Astrocyte (in vitro differentiated cells and primary cell): ENCODE measurements around the gene TRMT44. TPM values are rescaled to one million over a fixed set of nuclear protein-coding genes. Genes with fewer than 3 reads are reported as not detected.

Experiments used
- DNase-seq: peaks from one replicate; pipeline ENCODE4 v3.0.0-alpha.2; 2010; ENCODE audit warnings: low read depth
- FAIRE-seq: peaks from 2 replicates; lab custom pipeline; 2011; peaks lifted over from hg19 to GRCh38; lab: Jason Lieb, UNC
- H2AFZ ChIP-seq: 2 replicates; pipeline ENCODE4 v1.6.0; 2012; ENCODE audit warnings: low read depth, low read length, inconsistent platforms
- H3K27ac ChIP-seq: 2 replicates; pipeline ENCODE4 v1.5.1; 2011; ENCODE audit warnings: low read depth, low read length, inconsistent platforms
- H3K27me3 ChIP-seq: 2 replicates; pipeline ENCODE4 v1.6.0; 2011; ENCODE audit warnings: low read length, inconsistent platforms; ENCODE audit not compliant: insufficient read depth
- H3K36me3 ChIP-seq: 2 replicates; pipeline ENCODE4 v1.5.1; 2011; ENCODE audit warnings: low read length, inconsistent platforms; ENCODE audit not compliant: insufficient read depth
- H3K4me1 ChIP-seq: 2 replicates; pipeline ENCODE4 v1.5.1; 2011; ENCODE audit warnings: low read length, inconsistent platforms; ENCODE audit not compliant: insufficient read depth
- H3K4me2 ChIP-seq: 2 replicates; pipeline ENCODE4 v1.6.0; 2012; ENCODE audit warnings: low read length, inconsistent platforms
- H3K4me3 ChIP-seq: 2 replicates; pipeline ENCODE4 v1.5.1; 2011; ENCODE audit warnings: low read depth, mild to moderate bottlenecking, low read length, inconsistent platforms; ENCODE audit not compliant: insufficient read depth
- H3K79me2 ChIP-seq: 2 replicates; pipeline ENCODE4 v1.6.0; 2012; ENCODE audit warnings: mild to moderate bottlenecking, low read length, inconsistent platforms; ENCODE audit not compliant: insufficient read depth
- H3K9ac ChIP-seq: 2 replicates; pipeline ENCODE4 v1.6.0; 2012; ENCODE audit warnings: mild to moderate bottlenecking, low read length, inconsistent platforms
- H3K9me3 ChIP-seq: 2 replicates; pipeline ENCODE4 v1.5.1; 2012; ENCODE audit warnings: low read depth, mild to moderate bottlenecking, low read length, inconsistent platforms; ENCODE audit not compliant: insufficient read depth
- H4K20me1 ChIP-seq: 2 replicates; pipeline ENCODE4 v1.6.0; 2012; ENCODE audit warnings: low read length, inconsistent platforms; ENCODE audit not compliant: insufficient read depth
- H3K27ac Mint-ChIP-seq: one replicate; pipeline ENCODE4 v1.8.0; 2021; ENCODE audit warnings: mild to moderate bottlenecking, mixed read lengths; ENCODE audit not compliant: unreplicated experiment
- H3K27me3 Mint-ChIP-seq: one replicate; pipeline ENCODE4 v1.8.0; 2021; ENCODE audit warnings: low read depth, mixed read lengths; ENCODE audit not compliant: unreplicated experiment
- H3K36me3 Mint-ChIP-seq: one replicate; pipeline ENCODE4 v1.8.0; 2021; ENCODE audit warnings: low read depth, mixed read lengths; ENCODE audit not compliant: unreplicated experiment
- H3K4me1 Mint-ChIP-seq: one replicate; pipeline ENCODE4 v1.8.0; 2021; ENCODE audit warnings: low read depth, mixed read lengths; ENCODE audit not compliant: unreplicated experiment
- H3K4me3 Mint-ChIP-seq: one replicate; pipeline ENCODE4 v1.8.0; 2021; ENCODE audit warnings: mild to moderate bottlenecking, moderate library complexity, mixed read lengths; ENCODE audit not compliant: unreplicated experiment
- H3K9me3 Mint-ChIP-seq: one replicate; pipeline ENCODE4 v1.8.0; 2021; ENCODE audit warnings: mild to moderate bottlenecking, mixed read lengths; ENCODE audit not compliant: unreplicated experiment
- EZH2 ChIP-seq: IDR thresholded peaks from 2 replicates; pipeline ENCODE4 v1.6.1; 2012; ENCODE audit warnings: mild to moderate bottlenecking, low read length, inconsistent platforms; ENCODE audit not compliant: insufficient read depth
- total RNA-seq: library from RNA; stranded (reverse); gene quantifications from 2 replicates; pipeline ENCODE4 v1.2.1, GENCODE V29; 2021
- TF ChIP-seq, protein P1 (sequence below): IDR thresholded peaks from 2 replicates; pipeline ENCODE4 v1.5.1; 2011; ENCODE audit warnings: low read depth, mild to moderate bottlenecking, inconsistent platforms, low read length, moderate library complexity; ENCODE audit not compliant: insufficient read depth

TRMT44 gene
- total RNA-seq, 1 donor from 2014 or later: 18.0 TPM

DNA sequence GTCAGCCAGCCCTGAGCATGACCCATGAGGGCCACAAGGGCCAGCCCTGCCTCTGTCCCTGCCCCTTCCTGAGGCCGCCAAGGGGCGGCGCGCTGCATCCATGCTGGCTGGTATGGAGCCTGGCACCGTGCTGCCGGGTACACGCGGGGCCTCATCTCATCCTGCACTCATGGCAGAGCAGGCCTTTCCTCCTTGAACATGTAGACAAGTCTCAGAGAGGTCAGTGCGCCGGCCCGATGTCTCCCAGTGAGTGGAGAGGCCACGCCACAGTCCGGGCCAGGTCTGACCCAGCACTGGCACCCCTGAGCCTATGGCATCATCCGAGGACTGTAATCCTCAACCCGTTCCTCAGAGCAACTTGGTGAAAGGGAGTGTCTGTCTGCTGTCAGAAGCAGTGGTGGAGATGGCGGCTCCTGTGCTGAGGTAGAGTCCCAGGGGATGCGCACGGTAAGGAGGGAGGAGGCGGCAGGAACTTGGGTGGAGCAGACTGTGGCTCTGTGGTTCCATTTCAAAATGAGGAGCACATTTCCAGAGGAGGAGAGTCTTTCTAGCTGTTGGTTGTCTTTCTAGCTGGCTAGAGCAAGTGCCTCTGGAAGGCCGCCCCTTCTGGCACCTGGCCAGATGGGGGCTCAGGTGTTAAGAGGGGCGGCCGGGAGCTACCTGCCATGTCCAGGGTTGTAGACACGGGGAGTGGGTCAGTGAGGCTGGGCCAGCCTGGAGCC is 32.8 kb downstream of the TRMT44 start:
- no peak for TF ChIP-seq EZH2
- TF ChIP-seq, protein P1, sequence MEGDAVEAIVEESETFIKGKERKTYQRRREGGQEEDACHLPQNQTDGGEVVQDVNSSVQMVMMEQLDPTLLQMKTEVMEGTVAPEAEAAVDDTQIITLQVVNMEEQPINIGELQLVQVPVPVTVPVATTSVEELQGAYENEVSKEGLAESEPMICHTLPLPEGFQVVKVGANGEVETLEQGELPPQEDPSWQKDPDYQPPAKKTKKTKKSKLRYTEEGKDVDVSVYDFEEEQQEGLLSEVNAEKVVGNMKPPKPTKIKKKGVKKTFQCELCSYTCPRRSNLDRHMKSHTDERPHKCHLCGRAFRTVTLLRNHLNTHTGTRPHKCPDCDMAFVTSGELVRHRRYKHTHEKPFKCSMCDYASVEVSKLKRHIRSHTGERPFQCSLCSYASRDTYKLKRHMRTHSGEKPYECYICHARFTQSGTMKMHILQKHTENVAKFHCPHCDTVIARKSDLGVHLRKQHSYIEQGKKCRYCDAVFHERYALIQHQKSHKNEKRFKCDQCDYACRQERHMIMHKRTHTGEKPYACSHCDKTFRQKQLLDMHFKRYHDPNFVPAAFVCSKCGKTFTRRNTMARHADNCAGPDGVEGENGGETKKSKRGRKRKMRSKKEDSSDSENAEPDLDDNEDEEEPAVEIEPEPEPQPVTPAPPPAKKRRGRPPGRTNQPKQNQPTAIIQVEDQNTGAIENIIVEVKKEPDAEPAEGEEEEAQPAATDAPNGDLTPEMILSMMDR: no peak
- Histone ChIP-seq H3K9ac (peak overlapping the region; percentile 64), H2AFZ (no peak overlapping the region), H3K36me3 (peaks cover 4% of the 10 kb centered on the region), H3K4me3 (no peak overlapping the region), H3K27me3 (no peaks in the 10 kb centered on the region), H3K27ac (peak overlapping the region; percentile 74), H3K79me2 (no peaks in the 10 kb centered on the region), H3K4me2 (peak overlapping the region; percentile 67), H3K4me1 (peaks cover 25% of the 10 kb centered on the region), H3K9me3 (no peaks in the 10 kb centered on the region), H4K20me1 (peaks cover 41% of the 10 kb centered on the region)
- H3K36me3 Mint-ChIP-seq: peaks cover 14% of the 10 kb centered on the region
- no peaks in the 10 kb centered on the region for H3K9me3 Mint-ChIP-seq
- no peak for FAIRE-seq
- no peak overlapping the region for H3K4me3 Mint-ChIP-seq
- no peaks in the 10 kb centered on the region for H3K27me3 Mint-ChIP-seq
- peak overlapping the region; percentile 85 for H3K27ac Mint-ChIP-seq
- peaks cover 21% of the 10 kb centered on the region for H3K4me1 Mint-ChIP-seq
- DNase-seq: peak; percentile 20

DNA sequence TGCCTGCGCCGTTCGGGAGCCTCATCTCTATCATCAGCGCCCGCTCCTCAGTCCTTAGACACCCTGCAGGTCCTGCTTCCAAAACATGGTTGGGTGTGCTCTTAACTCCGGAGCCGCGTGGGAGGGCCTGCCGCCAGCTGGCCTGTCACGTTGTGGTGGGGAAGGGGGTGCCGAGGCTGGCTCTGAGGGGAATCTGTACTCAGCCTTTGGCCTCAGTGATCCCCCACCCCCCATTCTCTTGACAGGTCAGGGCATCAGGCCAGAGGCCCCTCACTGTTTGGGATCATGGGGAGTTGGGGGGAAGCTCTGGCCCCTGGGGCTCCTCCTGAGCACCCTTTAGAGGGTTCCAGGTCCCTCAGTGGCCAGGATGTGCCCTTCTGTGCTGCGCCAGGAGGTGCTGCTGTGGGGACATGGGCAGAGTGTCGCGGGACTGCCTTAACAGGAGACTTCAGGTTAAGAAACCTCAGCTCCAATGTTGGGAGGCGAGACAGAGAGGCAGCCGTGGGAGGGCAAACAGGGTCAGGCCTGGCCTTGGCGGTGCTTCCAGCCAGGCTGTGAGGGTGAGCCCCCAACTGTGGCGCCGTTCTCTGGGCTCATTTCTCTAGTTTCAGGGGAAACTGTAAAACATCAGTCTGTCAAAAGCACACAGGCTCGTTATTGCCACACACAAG is 33.5 kb downstream of the TRMT44 start:
- H3K79me2 ChIP-seq: no peaks in the 10 kb centered on the region
- H3K4me2 ChIP-seq: no peak overlapping the region
- H3K9me3 ChIP-seq: no peaks in the 10 kb centered on the region
- H3K27ac Mint-ChIP-seq: peak overlapping the region; percentile 53
- no peak overlapping the region for H3K9ac ChIP-seq
- no peak overlapping the region for H3K4me3 ChIP-seq
- peaks cover 38% of the 10 kb centered on the region for H4K20me1 ChIP-seq
- H3K4me1 Mint-ChIP-seq: peaks cover 21% of the 10 kb centered on the region
- DNase-seq: no peak
- TF ChIP-seq, protein P1: no peak
- TF ChIP-seq EZH2: no peak
- no peaks in the 10 kb centered on the region for H3K9me3 Mint-ChIP-seq
- no peak for FAIRE-seq
- H3K36me3 Mint-ChIP-seq: peaks cover 13% of the 10 kb centered on the region
- no peak overlapping the region for H3K27ac ChIP-seq
- H2AFZ ChIP-seq: no peak overlapping the region
- peaks cover 23% of the 10 kb centered on the region for H3K4me1 ChIP-seq
- H3K4me3 Mint-ChIP-seq: no peak overlapping the region
- no peaks in the 10 kb centered on the region for H3K27me3 Mint-ChIP-seq
- peaks cover 3% of the 10 kb centered on the region for H3K36me3 ChIP-seq
- H3K27me3 ChIP-seq: no peaks in the 10 kb centered on the region
